ENCODE data around the gene C6orf118. TPM values are rescaled to one million over a fixed set of nuclear protein-coding genes. Genes with fewer than 3 reads are reported as not detected.

The C6orf118 gene
- total RNA-seq, 5 donors from 2014 or later (not counting 1 experiment from before 2014, with no cell fraction given) = not detected

DNA sequence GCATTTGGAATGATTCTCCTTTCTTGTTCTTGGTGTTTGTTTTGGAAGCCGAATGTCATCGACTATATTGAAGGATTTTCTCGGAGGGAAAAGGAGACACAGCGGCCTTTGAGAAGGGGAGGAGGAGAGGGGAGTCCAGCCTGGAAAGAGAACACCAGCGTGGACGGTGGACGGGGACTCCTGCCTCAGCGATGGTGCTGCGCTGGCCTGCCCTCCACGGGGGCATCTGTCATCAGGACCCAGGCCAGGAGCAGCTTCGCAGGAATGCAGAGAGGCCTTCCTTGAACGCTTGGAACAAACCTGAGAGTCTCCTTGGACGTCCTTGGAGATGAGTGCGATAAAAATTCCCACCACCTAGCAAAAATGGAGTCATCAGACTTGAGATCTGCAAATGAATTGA is 8.3 kb upstream of the C6orf118 start:
- Histone ChIP-seq H3K27me3 (replicated peaks in 1 of 2; ENCODE audit: control insufficient read depth in 2 of 2, extremely low read depth in 1 of 2, insufficient read depth in 2 of 2, low read length in 1 of 2) (no peaks in the 10 kb centered on the region), H3K27ac (ENCODE audit: low read length) (no peak overlapping the region), H3K4me1 (ENCODE audit: control insufficient read depth in 1 of 2, extremely low read depth in 1 of 2, insufficient read depth in 2 of 2, low read length in 2 of 2) (no peaks in the 10 kb centered on the region), H3K9me3 (no peaks in the 10 kb centered on the region), H3K4me3 (ENCODE audit: control insufficient read depth in 1 of 2, extremely low read depth in 1 of 2, low read length in 1 of 2) (no peak overlapping the region), H3K36me3 (ENCODE audit: control insufficient read depth in 2 of 2, extremely low read depth in 1 of 2, insufficient read depth in 1 of 2, low read length in 1 of 2) (no peaks in the 10 kb centered on the region)
- Mint-ChIP-seq H3K27me3 (no peaks in the 10 kb centered on the region), H3K4me3 (no peak overlapping the region), H3K36me3 (no peaks in the 10 kb centered on the region), H3K4me1 (no peaks in the 10 kb centered on the region), H3K27ac (no peak overlapping the region), H3K9me3 (peaks cover 11 to 22% (median 17%) of the 10 kb centered on the region in 3 donors)
- ChIA-PET CTCF (no interaction called here), POLR2A (no interaction called here)
- DNase-seq (no peak), ATAC-seq (replicated peaks in 1 of 4) (no peak)
- 91% methylated on average over 8 of the region's 14 CpGs for WGBS (ENCODE audit: insufficient coverage)

DNA sequence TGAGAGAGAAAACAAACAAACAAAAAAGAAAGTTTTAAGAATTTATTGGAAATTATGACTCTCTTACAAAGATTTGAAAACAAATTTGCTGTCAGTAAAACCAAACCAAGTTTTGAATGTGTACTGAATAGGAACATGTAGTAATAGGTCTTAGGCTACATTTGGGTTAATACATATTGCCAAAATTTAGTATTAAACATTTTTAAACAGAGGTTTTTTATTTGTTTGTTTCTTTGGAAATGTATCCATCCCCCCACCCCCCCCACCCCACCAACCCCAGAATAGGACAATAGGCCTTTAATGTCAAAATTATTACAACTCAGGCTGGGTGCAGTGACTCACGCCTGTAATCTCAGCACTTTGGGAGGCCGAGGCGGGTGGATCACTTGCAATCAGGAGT is 2.5 kb downstream of the C6orf118 start:
- Mint-ChIP-seq H3K27me3 (no peaks in the 10 kb centered on the region), H3K4me3 (no peak overlapping the region), H3K4me1 (peaks cover 6 to 10% (median 9%) of the 10 kb centered on the region in 3 donors), H3K36me3 (no peaks in the 10 kb centered on the region), H3K27ac (no peak overlapping the region), H3K9me3 (peaks cover 0 to 7% (median 5%) of the 10 kb centered on the region in 3 donors)
- no peaks in the 10 kb centered on the region for H3K9me3 ChIP-seq
- ChIA-PET POLR2A (no interaction called here), CTCF (no interaction called here)
- ATAC-seq (replicated peaks in 1 of 4) = no peak
- H3K4me3 ChIP-seq (ENCODE audit: control insufficient read depth in 1 of 2, extremely low read depth in 1 of 2, low read length in 1 of 2) = no peak overlapping the region
- H3K27me3 ChIP-seq (replicated peaks in 1 of 2; ENCODE audit: control insufficient read depth in 2 of 2, extremely low read depth in 1 of 2, insufficient read depth in 2 of 2, low read length in 1 of 2) = peaks cover 2 to 6% of the 10 kb centered on the region in 2 experiments
- no peaks in the 10 kb centered on the region for H3K4me1 ChIP-seq (ENCODE audit: control insufficient read depth in 1 of 2, extremely low read depth in 1 of 2, insufficient read depth in 2 of 2, low read length in 2 of 2)
- no peak for DNase-seq
- 82% methylated on average over 3 of the region's 3 CpGs for WGBS (ENCODE audit: insufficient coverage)
- no peaks in the 10 kb centered on the region for H3K36me3 ChIP-seq (ENCODE audit: control insufficient read depth in 2 of 2, extremely low read depth in 1 of 2, insufficient read depth in 1 of 2, low read length in 1 of 2)
- H3K27ac ChIP-seq (ENCODE audit: low read length) = no peak overlapping the region

DNA sequence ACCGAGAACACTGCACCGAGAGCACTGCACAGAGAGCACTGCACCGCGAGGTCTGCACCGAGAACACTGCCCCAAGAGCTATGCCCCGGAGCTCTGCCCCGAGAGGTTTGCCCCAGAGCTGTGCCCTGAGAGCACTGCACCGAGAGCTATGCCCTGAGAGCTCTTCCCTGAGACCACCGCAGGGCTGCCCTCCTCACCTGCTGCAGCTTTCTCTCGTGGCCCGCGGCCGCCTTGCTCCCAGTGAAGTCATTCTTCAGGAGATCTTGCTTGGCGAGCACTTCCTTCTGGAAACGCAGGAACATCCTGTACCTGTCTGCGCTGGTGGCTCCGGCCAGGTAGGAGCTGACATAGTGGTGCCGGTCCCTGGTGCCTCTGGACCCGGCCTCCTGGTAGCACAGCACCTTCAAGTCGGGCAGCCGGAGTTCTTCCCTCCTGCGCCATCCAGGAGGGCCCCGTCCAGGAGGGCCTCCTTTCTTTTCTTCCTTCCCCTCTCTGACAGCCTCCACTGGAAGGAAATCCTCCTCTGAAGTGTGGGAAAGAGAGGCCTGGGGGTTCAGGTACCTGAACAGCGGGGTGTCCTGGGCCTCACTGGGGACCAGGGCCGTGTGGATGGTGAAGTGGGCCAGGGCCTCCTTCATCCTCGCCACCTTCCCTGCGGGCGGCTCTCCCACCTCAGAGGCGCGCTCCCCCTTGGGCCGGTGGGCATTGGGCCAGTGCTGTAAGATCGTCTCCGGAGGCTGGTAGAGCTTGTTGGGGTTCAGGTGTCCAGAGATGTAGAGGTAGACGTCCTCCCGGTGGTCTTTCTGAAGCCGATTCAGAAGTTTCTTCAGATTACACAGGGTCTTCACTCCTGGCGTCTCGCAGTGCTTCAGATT is 7.8 kb downstream of the C6orf118 start:
- WGBS (ENCODE audit: insufficient coverage) = 94% methylated on average over 22 of the region's 38 CpGs
- ChIA-PET POLR2A (no interaction called here), CTCF (no interaction called here)
- no peak overlapping the region for H3K27ac ChIP-seq (ENCODE audit: low read length)
- peaks cover 0 to 5% of the 10 kb centered on the region in 2 experiments for H3K27me3 ChIP-seq (replicated peaks in 1 of 2; ENCODE audit: control insufficient read depth in 2 of 2, extremely low read depth in 1 of 2, insufficient read depth in 2 of 2, low read length in 1 of 2)
- no peak overlapping the region for H3K27ac Mint-ChIP-seq
- no peak for ATAC-seq (replicated peaks in 1 of 4)
- no peaks in the 10 kb centered on the region for H3K27me3 Mint-ChIP-seq
- no peaks in the 10 kb centered on the region for H3K36me3 ChIP-seq (ENCODE audit: control insufficient read depth in 2 of 2, extremely low read depth in 1 of 2, insufficient read depth in 1 of 2, low read length in 1 of 2)
- no peak overlapping the region for H3K4me3 Mint-ChIP-seq
- H3K36me3 Mint-ChIP-seq = no peaks in the 10 kb centered on the region
- no peaks in the 10 kb centered on the region for H3K9me3 ChIP-seq
- H3K4me3 ChIP-seq (ENCODE audit: control insufficient read depth in 1 of 2, extremely low read depth in 1 of 2, low read length in 1 of 2) = no peak overlapping the region
- no peak for DNase-seq
- H3K4me1 Mint-ChIP-seq = no peaks in the 10 kb centered on the region
- H3K9me3 Mint-ChIP-seq = peaks cover 3 to 7% (median 5%) of the 10 kb centered on the region in 3 donors
- no peaks in the 10 kb centered on the region for H3K4me1 ChIP-seq (ENCODE audit: control insufficient read depth in 1 of 2, extremely low read depth in 1 of 2, insufficient read depth in 2 of 2, low read length in 2 of 2)

DNA sequence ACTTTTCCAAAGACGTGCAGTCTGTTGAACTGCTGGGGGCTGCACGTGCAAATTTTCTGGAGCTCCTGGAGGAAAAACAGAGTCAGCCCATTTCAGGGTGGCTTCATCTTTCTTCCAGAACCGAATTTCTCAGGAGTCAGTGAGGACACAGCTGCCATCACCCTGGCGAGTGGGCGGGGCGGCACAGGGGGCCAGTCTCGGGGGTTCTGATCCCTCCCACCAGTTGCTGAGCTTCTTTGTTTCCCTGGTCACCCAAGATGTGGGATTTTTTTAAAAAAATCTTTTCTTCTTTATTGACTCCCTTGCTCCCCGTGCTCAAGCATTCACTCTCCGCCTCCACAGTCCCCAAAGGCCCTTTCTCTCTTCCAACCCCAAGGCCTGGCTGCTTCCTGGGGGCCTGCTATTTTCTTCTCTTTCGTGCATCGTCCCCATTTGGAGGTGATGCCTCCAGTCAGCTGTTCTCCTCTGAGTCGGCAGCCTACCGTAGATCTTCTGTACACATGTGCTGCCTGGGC is 8.9 kb downstream of the C6orf118 start:
- no peak for DNase-seq
- CTCF ChIA-PET = no interaction called here
- POLR2A ChIA-PET = no interaction called here
- no peak overlapping the region for H3K4me3 ChIP-seq (ENCODE audit: control insufficient read depth in 1 of 2, extremely low read depth in 1 of 2, low read length in 1 of 2)
- H3K4me1 ChIP-seq (ENCODE audit: control insufficient read depth in 1 of 2, extremely low read depth in 1 of 2, insufficient read depth in 2 of 2, low read length in 2 of 2) = no peaks in the 10 kb centered on the region
- no peaks in the 10 kb centered on the region for H3K36me3 ChIP-seq (ENCODE audit: control insufficient read depth in 2 of 2, extremely low read depth in 1 of 2, insufficient read depth in 1 of 2, low read length in 1 of 2)
- no peak for ATAC-seq (replicated peaks in 1 of 4)
- no peak overlapping the region for H3K27ac ChIP-seq (ENCODE audit: low read length)
- 77% methylated on average over 9 of the region's 13 CpGs for WGBS (ENCODE audit: insufficient coverage)
- H3K9me3 ChIP-seq = no peaks in the 10 kb centered on the region
- peaks cover 3 to 13% (median 10%) of the 10 kb centered on the region in 3 donors for H3K9me3 Mint-ChIP-seq
- H3K27me3 Mint-ChIP-seq = no peaks in the 10 kb centered on the region
- H3K4me1 Mint-ChIP-seq = no peaks in the 10 kb centered on the region
- peaks cover 0 to 5% of the 10 kb centered on the region in 2 experiments for H3K27me3 ChIP-seq (replicated peaks in 1 of 2; ENCODE audit: control insufficient read depth in 2 of 2, extremely low read depth in 1 of 2, insufficient read depth in 2 of 2, low read length in 1 of 2)
- no peak overlapping the region for H3K4me3 Mint-ChIP-seq
- no peak overlapping the region for H3K27ac Mint-ChIP-seq
- no peaks in the 10 kb centered on the region for H3K36me3 Mint-ChIP-seq

DNA sequence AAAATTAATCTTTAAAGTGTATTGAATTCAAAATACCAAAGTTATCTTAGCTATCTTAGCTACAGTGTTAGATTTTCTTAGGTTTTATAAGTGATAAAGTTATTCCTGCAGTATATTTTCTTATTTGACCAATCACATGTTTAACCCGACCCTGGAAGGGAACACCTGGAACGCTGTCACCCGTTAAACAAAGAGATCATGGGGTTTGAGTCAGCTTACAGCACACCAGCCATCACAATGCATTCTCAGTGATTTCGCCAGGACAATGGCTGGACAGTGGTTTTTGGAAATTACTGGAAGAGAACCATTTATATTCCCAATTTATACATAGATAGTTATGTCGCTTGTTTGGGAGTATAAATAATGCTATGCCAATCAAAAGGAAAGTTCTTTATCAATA is 10.5 kb downstream of the C6orf118 start:
- POLR2A ChIA-PET = no interaction called here
- H3K27me3 ChIP-seq (replicated peaks in 1 of 2; ENCODE audit: control insufficient read depth in 2 of 2, extremely low read depth in 1 of 2, insufficient read depth in 2 of 2, low read length in 1 of 2) = peaks cover 0 to 5% of the 10 kb centered on the region in 2 experiments
- H3K27ac ChIP-seq (ENCODE audit: low read length) = no peak overlapping the region
- Mint-ChIP-seq H3K4me3 (no peak overlapping the region), H3K36me3 (no peaks in the 10 kb centered on the region), H3K4me1 (no peaks in the 10 kb centered on the region), H3K27ac (no peak overlapping the region), H3K27me3 (no peaks in the 10 kb centered on the region), H3K9me3 (peaks cover 3 to 13% (median 10%) of the 10 kb centered on the region in 3 donors)
- ATAC-seq (replicated peaks in 1 of 4) = no peak
- CTCF ChIA-PET = no interaction called here
- no peaks in the 10 kb centered on the region for H3K4me1 ChIP-seq (ENCODE audit: control insufficient read depth in 1 of 2, extremely low read depth in 1 of 2, insufficient read depth in 2 of 2, low read length in 2 of 2)
- no CpG with 5 or more reads among the region's 5 CpGs for WGBS (ENCODE audit: insufficient coverage)
- H3K9me3 ChIP-seq = no peaks in the 10 kb centered on the region
- no peaks in the 10 kb centered on the region for H3K36me3 ChIP-seq (ENCODE audit: control insufficient read depth in 2 of 2, extremely low read depth in 1 of 2, insufficient read depth in 1 of 2, low read length in 1 of 2)
- DNase-seq = no peak
- H3K4me3 ChIP-seq (ENCODE audit: control insufficient read depth in 1 of 2, extremely low read depth in 1 of 2, low read length in 1 of 2) = no peak overlapping the region

DNA sequence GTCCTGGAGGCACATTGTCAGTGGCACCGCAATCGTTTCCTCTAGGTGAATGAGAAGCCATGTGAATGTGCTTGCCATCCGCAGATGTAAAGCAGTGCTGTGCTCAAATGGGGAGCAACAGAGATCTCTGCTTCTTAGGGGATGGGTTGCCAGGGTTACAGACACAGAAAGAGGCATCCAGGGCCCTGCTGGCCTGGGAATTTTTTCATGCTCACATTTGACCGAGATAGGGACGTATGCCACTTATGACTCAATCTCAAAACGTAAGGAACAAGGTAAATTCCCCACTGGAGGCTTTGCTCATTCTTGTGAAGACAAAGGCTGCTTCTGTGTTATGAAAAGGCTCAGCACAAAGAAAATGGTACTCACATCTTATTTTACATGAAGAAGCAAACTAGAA is 11.0 kb downstream of the C6orf118 start:
- ChIA-PET CTCF (no interaction called here), POLR2A (no interaction called here)
- Histone ChIP-seq H3K9me3 (no peaks in the 10 kb centered on the region), H3K4me3 (ENCODE audit: control insufficient read depth in 1 of 2, extremely low read depth in 1 of 2, low read length in 1 of 2) (no peak overlapping the region), H3K27ac (ENCODE audit: low read length) (no peak overlapping the region), H3K4me1 (ENCODE audit: control insufficient read depth in 1 of 2, extremely low read depth in 1 of 2, insufficient read depth in 2 of 2, low read length in 2 of 2) (no peaks in the 10 kb centered on the region), H3K36me3 (ENCODE audit: control insufficient read depth in 2 of 2, extremely low read depth in 1 of 2, insufficient read depth in 1 of 2, low read length in 1 of 2) (no peaks in the 10 kb centered on the region), H3K27me3 (replicated peaks in 1 of 2; ENCODE audit: control insufficient read depth in 2 of 2, extremely low read depth in 1 of 2, insufficient read depth in 2 of 2, low read length in 1 of 2) (peaks cover 0 to 5% of the 10 kb centered on the region in 2 experiments)
- Mint-ChIP-seq H3K36me3 (no peaks in the 10 kb centered on the region), H3K27ac (no peak overlapping the region), H3K4me1 (no peaks in the 10 kb centered on the region), H3K9me3 (peaks cover 3 to 13% (median 10%) of the 10 kb centered on the region in 3 donors), H3K4me3 (no peak overlapping the region), H3K27me3 (no peaks in the 10 kb centered on the region)
- no peak for ATAC-seq (replicated peaks in 1 of 4)
- 94% methylated on average over 6 of the region's 6 CpGs for WGBS (ENCODE audit: insufficient coverage)
- no peak for DNase-seq
